WTC11 (cell line): ENCODE data around the gene NOXA1. TPM values are rescaled to one million over a fixed set of nuclear protein-coding genes. Genes with fewer than 3 reads are reported as not detected.
A peak's percentile ranks its signal among the peaks of the same experiment; 100 is the strongest.

Source experiments
- ATAC-seq: fragments of 200-7000 bp; cut with Tn5 transposase; 2 replicates; pipeline ENCODE4 v1.10.0; 2021; ENCODE audit warnings: mild to moderate bottlenecking, moderate library complexity
- CTCF ChIA-PET: fragments of 300-600 bp; sonication (Branson Sonifier 250); formaldehyde crosslinking; loops from one replicate; lab custom pipeline; 2021; ENCODE audit warnings: antibody characterized with exemption; lab: Charles Lee
- POLR2A ChIA-PET: fragments of 350-600 bp; sonication (Branson Sonifier 250); formaldehyde crosslinking; loops from one replicate; lab custom pipeline; 2021; ENCODE audit warnings: antibody characterized with exemption; lab: Charles Lee
- DNase-seq: peaks from one replicate; pipeline ENCODE4 v3.0.0; 2021; ENCODE audit warnings: low spot score
- H3K27ac Mint-ChIP-seq: 2 replicates; pipeline ENCODE4 v1.8.0; 2021; ENCODE audit warnings: mixed read lengths
- H3K27me3 Mint-ChIP-seq: 2 replicates; pipeline ENCODE4 v1.8.0; 2021; ENCODE audit warnings: low read depth, mild to moderate bottlenecking, moderate library complexity, mixed read lengths
- H3K36me3 Mint-ChIP-seq: 2 replicates; pipeline ENCODE4 v1.8.0; 2021; ENCODE audit warnings: mixed read lengths
- H3K4me1 Mint-ChIP-seq: 2 replicates; pipeline ENCODE4 v1.8.0; 2022; ENCODE audit warnings: mixed read lengths
- H3K4me3 Mint-ChIP-seq: 2 replicates; pipeline ENCODE4 v1.8.0; 2021; ENCODE audit warnings: mild to moderate bottlenecking, moderate library complexity, mixed read lengths
- H3K9me3 Mint-ChIP-seq: 2 replicates; pipeline ENCODE4 v1.8.0; 2021; ENCODE audit warnings: mixed read lengths
- ATF3 ChIP-seq: sonication (generic); formaldehyde crosslinking; conservative IDR thresholded peaks from 2 replicates; pipeline ENCODE4 v1.8.1; 2022; ENCODE audit warnings: mild to moderate bottlenecking, missing genetic modification reagents
- ATF6 ChIP-seq: sonication (generic); formaldehyde crosslinking; IDR thresholded peaks from 2 replicates; pipeline ENCODE4 v1.8.1; 2023; ENCODE audit warnings: mild to moderate bottlenecking, missing genetic modification reagents
- FOXP1 ChIP-seq: sonication (generic); formaldehyde crosslinking; IDR thresholded peaks from 2 replicates; pipeline ENCODE4 v1.8.0; 2022; ENCODE audit warnings: missing genetic modification reagents, mild to moderate bottlenecking, moderate library complexity, borderline replicate concordance
- GTF2I ChIP-seq: fragments of 250-450 bp; sonication (Bioruptor Pico); conservative IDR thresholded peaks from 2 replicates; pipeline ENCODE4 v1.4.0; 2021; ENCODE audit warnings: mild to moderate bottlenecking
- MLX ChIP-seq: sonication (generic); formaldehyde crosslinking; IDR thresholded peaks from 2 replicates; pipeline ENCODE4 v1.8.1; 2023; ENCODE audit warnings: mild to moderate bottlenecking, missing genetic modification reagents, moderate library complexity
- NFYB ChIP-seq: sonication (generic); formaldehyde crosslinking; conservative IDR thresholded peaks from 2 replicates; pipeline ENCODE4 v1.8.0; 2022; ENCODE audit warnings: low read depth, missing genetic modification reagents
- NR2C2 ChIP-seq: sonication (generic); formaldehyde crosslinking; IDR thresholded peaks from 2 replicates; pipeline ENCODE4 v1.8.0; 2022; ENCODE audit warnings: mild to moderate bottlenecking, missing genetic modification reagents
- NR3C1 ChIP-seq: sonication (generic); formaldehyde crosslinking; conservative IDR thresholded peaks from 2 replicates; pipeline ENCODE4 v1.8.1; 2023; ENCODE audit warnings: low read depth, mild to moderate bottlenecking, missing genetic modification reagents
- SMAD3 ChIP-seq: sonication (generic); formaldehyde crosslinking; IDR thresholded peaks from 2 replicates; pipeline ENCODE4 v1.8.0; 2022; ENCODE audit warnings: missing genetic modification reagents, mild to moderate bottlenecking, borderline replicate concordance
- STAT6 ChIP-seq: sonication (generic); formaldehyde crosslinking; conservative IDR thresholded peaks from 2 replicates; pipeline ENCODE4 v1.8.1; 2023; ENCODE audit warnings: mild to moderate bottlenecking, low read depth, missing genetic modification reagents, moderate library complexity
- USF2 ChIP-seq: sonication (generic); formaldehyde crosslinking; IDR thresholded peaks from 2 replicates; pipeline ENCODE4 v1.8.1; 2023; ENCODE audit warnings: mild to moderate bottlenecking, missing genetic modification reagents, moderate library complexity
- ZBTB43 ChIP-seq: sonication (generic); formaldehyde crosslinking; IDR thresholded peaks from 2 replicates; pipeline ENCODE4 v1.8.1; 2023; ENCODE audit warnings: mild to moderate bottlenecking, missing genetic modification reagents
- ZNF219 ChIP-seq: sonication (generic); formaldehyde crosslinking; IDR thresholded peaks from 2 replicates; pipeline ENCODE4 v1.8.0; 2023; ENCODE audit warnings: missing genetic modification reagents, mild to moderate bottlenecking, borderline replicate concordance
- total RNA-seq: library from RNA; stranded (reverse); gene quantifications from 3 replicates; pipeline ENCODE4 v1.2.3, GENCODE V29; 2021

The NOXA1 gene
- total RNA-seq, 1 experiment from 2014 or later = 2.9 TPM

GRCh38 chr9:137477778-137478612, 54.8 kb downstream of the NOXA1 start (continued):
- TF ChIP-seq STAT6 (CRISPR knock-in tag) (no peak), ZBTB43 (no peak), NR2C2 (CRISPR knock-in tag) (no peak), ATF3 (CRISPR knock-in tag) (no peak), ZNF219 (no peak), ATF6 (CRISPR knock-in tag) (no peak), NR3C1 (CRISPR knock-in tag) (no peak)

- no peak for TF ChIP-seq MLX
- TF ChIP-seq SMAD3 (CRISPR knock-in tag) = no peak
- no peak for TF ChIP-seq FOXP1 (CRISPR knock-in tag)
- no peak for TF ChIP-seq USF2 (CRISPR knock-in tag)
- TF ChIP-seq NFYB (CRISPR knock-in tag) = no peak
- TF ChIP-seq GTF2I (CRISPR knock-in tag) = no peak
- Mint-ChIP-seq H3K9me3 (peaks cover 19% of the 10 kb centered on the region), H3K4me3 (no peak overlapping the region), H3K27me3 (peaks cover 4% of the 10 kb centered on the region; the same call in 1 of the 2 replicates), H3K4me1 (0 out of 2 replicates have a peak, but pooled peaks cover 4% of the 10 kb centered on the region), H3K36me3 (peaks cover 14% of the 10 kb centered on the region), H3K27ac (no peak overlapping the region)
- CTCF ChIA-PET = interaction anchor here (1.2 to 1.6 kb wide), 2 partner anchors 56 to 74 kb away, joined by 4 to 5 read pairs; partner anchors contain the start of gene MRPL41
- ATAC-seq (0 out of 2 replicates have a peak, but pooled peaks have one; percentile 28), DNase-seq (no peak)
- POLR2A ChIA-PET = no interaction called here
Measured at GRCh38 chr9:137478613-137478961, 55.4 kb downstream of the NOXA1 start.
